Right atrium auricular region (tissue), 2 donors: Measurements from ENCODE around the gene GRAMD2A. TPM values are rescaled to one million over a fixed set of nuclear protein-coding genes. Genes with fewer than 3 reads are reported as not detected.

Experiments used
- DNase-seq: peaks from one replicate; pipeline ENCODE4 v3.0.0-alpha.2; 2019; ENCODE audit warnings: low spot score
- H3K27ac ChIP-seq, 2 donors: fragments of 200-600 bp; sonication (generic); 1 replicate in 1 of 2; 2 replicates in 1 of 2; pipeline ENCODE4 v1.5.1; 2016 to 2019
- H3K27me3 ChIP-seq, 2 donors: fragments of 200-600 bp; sonication (generic); one replicate each; pipeline versions ENCODE4 v1.5.1 to v1.6.0; 2017 to 2019
- H3K36me3 ChIP-seq: fragments of 200-600 bp; sonication (generic); one replicate; pipeline ENCODE4 v1.5.1; 2016
- H3K4me1 ChIP-seq, 2 donors: fragments of 200-600 bp; sonication (generic); one replicate each; pipeline versions ENCODE4 v1.5.1 to v1.6.0; 2017 to 2019
- H3K4me3 ChIP-seq, 2 donors: fragments of 200-600 bp; sonication (generic); 1 replicate in 1 of 2; 2 replicates in 1 of 2; pipeline ENCODE4 v1.5.1; 2017 to 2019; ENCODE audit warnings: mild to moderate bottlenecking in 1 of 2, moderate library complexity in 1 of 2
- H3K9me3 ChIP-seq, 2 donors: fragments of 200-600 bp; sonication (generic); one replicate each; pipeline ENCODE4 v1.5.1; 2019
- total RNA-seq, 2 donors: library from RNA; depleted of rRNA; stranded (reverse); fragments of >200 nt; gene quantifications; one replicate each; pipeline ENCODE4 v1.1.0, GENCODE V29; 2016
- TF ChIP-seq, protein P1 (sequence below), 2 donors: fragments of 200-600 bp; sonication (generic); IDR thresholded peaks; one replicate each; pipeline ENCODE4 v1.5.1; 2019; ENCODE audit warnings: antibody characterized with exemption in 2 of 2

Gene GRAMD2A
- total RNA-seq, 2 donors from 2014 or later: 0.83 TPM; not detected in 1

- no peak overlapping the region for H3K4me3 ChIP-seq
- H3K4me1 ChIP-seq: no peaks in the 10 kb centered on the region
- no peak for DNase-seq
- H3K27ac ChIP-seq: no peak overlapping the region
- H3K27me3 ChIP-seq: no peaks in the 10 kb centered on the region
- no peaks in the 10 kb centered on the region for H3K9me3 ChIP-seq
- TF ChIP-seq, protein P1, sequence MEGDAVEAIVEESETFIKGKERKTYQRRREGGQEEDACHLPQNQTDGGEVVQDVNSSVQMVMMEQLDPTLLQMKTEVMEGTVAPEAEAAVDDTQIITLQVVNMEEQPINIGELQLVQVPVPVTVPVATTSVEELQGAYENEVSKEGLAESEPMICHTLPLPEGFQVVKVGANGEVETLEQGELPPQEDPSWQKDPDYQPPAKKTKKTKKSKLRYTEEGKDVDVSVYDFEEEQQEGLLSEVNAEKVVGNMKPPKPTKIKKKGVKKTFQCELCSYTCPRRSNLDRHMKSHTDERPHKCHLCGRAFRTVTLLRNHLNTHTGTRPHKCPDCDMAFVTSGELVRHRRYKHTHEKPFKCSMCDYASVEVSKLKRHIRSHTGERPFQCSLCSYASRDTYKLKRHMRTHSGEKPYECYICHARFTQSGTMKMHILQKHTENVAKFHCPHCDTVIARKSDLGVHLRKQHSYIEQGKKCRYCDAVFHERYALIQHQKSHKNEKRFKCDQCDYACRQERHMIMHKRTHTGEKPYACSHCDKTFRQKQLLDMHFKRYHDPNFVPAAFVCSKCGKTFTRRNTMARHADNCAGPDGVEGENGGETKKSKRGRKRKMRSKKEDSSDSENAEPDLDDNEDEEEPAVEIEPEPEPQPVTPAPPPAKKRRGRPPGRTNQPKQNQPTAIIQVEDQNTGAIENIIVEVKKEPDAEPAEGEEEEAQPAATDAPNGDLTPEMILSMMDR (IDR thresholded peaks at IDR 0.05): no peak
- no peaks in the 10 kb centered on the region for H3K36me3 ChIP-seq
These were observed 51.4 kb downstream of the GRAMD2A start for GRCh38 chr15:72146221-72146620.

GRCh38 chr15:72141171-72142084 is 56.2 kb downstream of the GRAMD2A start:
- TF ChIP-seq, protein P1 (IDR thresholded peaks at IDR 0.05): no peak
- H3K4me3 ChIP-seq: no peak overlapping the region
- H3K27ac ChIP-seq: peak overlapping the region in 1 of 2 donors; percentile 28
- H3K36me3 ChIP-seq: no peaks in the 10 kb centered on the region
- no peak for DNase-seq
- H3K9me3 ChIP-seq: no peaks in the 10 kb centered on the region
- H3K27me3 ChIP-seq: no peaks in the 10 kb centered on the region
- H3K4me1 ChIP-seq: no peaks in the 10 kb centered on the region

DNA sequence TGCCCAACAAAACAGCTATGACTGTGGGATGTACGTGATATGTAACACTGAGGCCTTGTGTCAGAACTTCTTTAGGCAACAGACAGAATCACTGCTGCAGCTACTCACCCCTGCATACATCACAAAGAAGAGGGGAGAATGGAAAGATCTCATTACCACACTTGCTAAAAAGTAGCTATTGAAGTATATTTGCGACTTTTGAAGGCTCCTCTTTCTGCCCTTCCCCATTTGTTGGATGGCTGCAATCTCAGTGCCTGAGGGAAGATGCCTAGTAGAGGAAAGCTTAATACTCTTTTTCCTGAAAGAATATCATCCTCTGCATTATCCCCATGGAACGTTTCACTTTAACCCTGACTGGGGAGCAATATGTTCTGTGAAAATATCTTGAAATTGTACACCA is 57.5 kb downstream of the GRAMD2A start:
- no peaks in the 10 kb centered on the region for H3K9me3 ChIP-seq
- DNase-seq: no peak
- H3K4me1 ChIP-seq: no peaks in the 10 kb centered on the region
- no peaks in the 10 kb centered on the region for H3K36me3 ChIP-seq
- no peak overlapping the region for H3K4me3 ChIP-seq
- H3K27ac ChIP-seq: peak overlapping the region in 1 of 2 donors; percentile 37
- TF ChIP-seq, protein P1 (IDR thresholded peaks at IDR 0.05): no peak
- H3K27me3 ChIP-seq: no peaks in the 10 kb centered on the region

- no peak for DNase-seq
- Histone ChIP-seq H3K36me3 (no peaks in the 10 kb centered on the region), H3K27ac (peak overlapping the region; percentile 29 to 46), H3K4me1 (no peaks in the 10 kb centered on the region), H3K4me3 (no peak overlapping the region), H3K9me3 (no peaks in the 10 kb centered on the region), H3K27me3 (no peaks in the 10 kb centered on the region)
- TF ChIP-seq, protein P1 (IDR thresholded peaks at IDR 0.05): no peak
These were observed 57.9 kb downstream of the GRAMD2A start for GRCh38 chr15:72139667-72140066.

GRCh38 chr15:72136170-72137051 is 61.2 kb downstream of the GRAMD2A start:
- DNase-seq: no peak
- TF ChIP-seq, protein P1 (IDR thresholded peaks at IDR 0.05): no peak
- no peaks in the 10 kb centered on the region for H3K27me3 ChIP-seq
- no peak overlapping the region for H3K4me3 ChIP-seq
- no peak overlapping the region for H3K27ac ChIP-seq
- no peaks in the 10 kb centered on the region for H3K36me3 ChIP-seq
- H3K4me1 ChIP-seq: no peaks in the 10 kb centered on the region
- no peaks in the 10 kb centered on the region for H3K9me3 ChIP-seq
